ENCODE data around the gene OMP.

OMP gene

GRCh38 chr11:77108436-77108835, 5.8 kb downstream of the OMP start:
- DNase-seq = no peak

GRCh38 chr11:77109236-77110019, 6.8 kb downstream of the OMP start:
- no peak for DNase-seq

- DNase-seq = no peak
Measured at GRCh38 chr11:77110836-77111235, 8.2 kb downstream of the OMP start.

GRCh38 chr11:77111277-77111676, 8.6 kb downstream of the OMP start:
- DNase-seq = no peak

GRCh38 chr11:77111946-77112345, 9.3 kb downstream of the OMP start:
- DNase-seq = no peak

- DNase-seq = no peak
Measured at GRCh38 chr11:77112641-77113381, 10.2 kb downstream of the OMP start.

GRCh38 chr11:77113382-77114088, 10.9 kb downstream of the OMP start:
- DNase-seq = no peak

GRCh38 chr11:77114089-77114463, 11.4 kb downstream of the OMP start:
- no peak for DNase-seq

GRCh38 chr11:77115181-77115611, 12.6 kb downstream of the OMP start:
- DNase-seq = no peak

GRCh38 chr11:77115956-77116355, 13.3 kb downstream of the OMP start:
- DNase-seq = no peak

- DNase-seq = no peak
Measured at GRCh38 chr11:77117492-77117891, 14.9 kb downstream of the OMP start.

GRCh38 chr11:77118086-77118485, 15.4 kb downstream of the OMP start:
- no peak for DNase-seq

GRCh38 chr11:77118971-77119370, 16.3 kb downstream of the OMP start:
- no peak for DNase-seq

GRCh38 chr11:77119531-77119936, 16.9 kb downstream of the OMP start:
- DNase-seq = no peak

GRCh38 chr11:77120571-77120970, 17.9 kb downstream of the OMP start:
- DNase-seq = no peak

- DNase-seq = no peak
Measured at GRCh38 chr11:77121096-77121640, 18.5 kb downstream of the OMP start.

- no peak for DNase-seq
Measured at GRCh38 chr11:77121876-77122575, 19.4 kb downstream of the OMP start.

- no peak for DNase-seq
Measured at GRCh38 chr11:77122576-77123212, 20.1 kb downstream of the OMP start.

- no peak for DNase-seq
Measured at GRCh38 chr11:77123591-77123990, 21.0 kb downstream of the OMP start.

GRCh38 chr11:77124041-77124440, 21.4 kb downstream of the OMP start:
- DNase-seq = no peak

- no peak for DNase-seq
Measured at GRCh38 chr11:77124488-77124887, 21.8 kb downstream of the OMP start.

- no peak for DNase-seq
Measured at GRCh38 chr11:77125191-77125590, 22.6 kb downstream of the OMP start.

Measured in femur (tissue), 1 donor.